GM21786 (cell line): ENCODE measurements around the gene TSPEAR.
"Not testable (repeated sequence)": the region's sequence is repeated elsewhere in the genome, so short reads cannot be mapped to it uniquely, and the experiment has no call there.

ENCODE experiments used
- ATAC-seq: cut with Tn5 transposase; IDR thresholded peaks from one replicate; pipeline ENCODE4 v1.9.1; 2021; ENCODE audit not compliant: unreplicated experiment

The TSPEAR gene

GRCh38 chr21:44612669-44613229, 98.6 kb downstream of the TSPEAR start:
- no peak for ATAC-seq

- ATAC-seq: no peak
These were observed 99.3 kb downstream of the TSPEAR start, which contains the start of gene KRTAP10-8 for GRCh38 chr21:44612029-44612486. KRTAP10-8 (plus strand) TSS chr21:44612079; CDS start chr21:44612101, 22 bp downstream.

DNA sequence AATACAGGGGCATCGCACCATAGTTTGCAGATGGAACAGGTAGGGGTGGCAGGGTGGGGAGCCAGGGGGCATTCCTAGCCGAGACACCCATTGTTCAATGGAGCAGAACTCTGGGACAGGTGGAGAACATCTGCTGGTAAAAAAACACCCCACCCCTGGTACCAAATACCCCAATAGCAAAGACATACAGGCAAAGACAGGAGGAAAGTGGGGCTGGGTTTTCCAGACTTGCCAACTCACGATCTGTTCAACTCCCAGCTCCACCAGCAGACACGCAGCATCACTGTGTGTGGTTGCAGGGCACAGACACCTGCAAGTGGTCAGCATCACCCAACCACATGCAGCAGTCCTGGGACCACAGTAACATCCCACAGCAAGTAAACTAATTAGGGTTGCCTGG, 99.8 kb downstream of the TSPEAR start:
- ATAC-seq: no peak

DNA sequence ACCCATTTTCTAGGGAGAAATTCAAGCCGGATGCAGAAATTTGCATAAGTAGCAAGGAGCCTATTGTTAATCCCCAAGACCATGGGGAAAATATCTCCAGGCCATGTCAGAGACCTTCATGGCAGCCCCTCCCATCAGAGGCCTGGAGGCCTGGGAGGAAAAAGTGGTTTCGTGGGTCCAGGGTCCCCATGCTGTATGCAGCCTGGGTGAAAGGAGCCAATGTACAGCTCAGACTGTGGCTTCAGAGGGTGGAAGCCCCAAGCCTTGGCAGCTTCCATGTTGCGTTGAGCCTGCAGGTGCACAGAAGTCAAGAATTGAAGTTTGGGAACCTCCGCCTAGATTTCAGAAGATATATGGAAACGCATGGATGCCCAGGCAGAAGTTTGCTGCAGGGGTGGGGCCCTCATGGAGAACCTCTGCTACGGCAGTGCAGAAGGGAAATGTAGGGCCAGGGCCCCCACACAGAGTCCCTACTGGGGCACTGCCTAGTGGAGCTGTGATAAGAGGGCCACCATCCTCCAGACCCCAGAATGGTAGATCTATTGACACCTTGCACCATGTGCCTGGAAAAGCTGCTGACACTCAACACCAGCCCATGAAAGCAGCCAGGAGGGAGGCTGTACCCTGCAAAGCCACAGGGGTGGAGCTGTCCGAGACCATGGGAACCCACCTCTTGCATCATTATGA, 101.1 kb downstream of the TSPEAR start:
- ATAC-seq: not testable (repeated sequence)

DNA sequence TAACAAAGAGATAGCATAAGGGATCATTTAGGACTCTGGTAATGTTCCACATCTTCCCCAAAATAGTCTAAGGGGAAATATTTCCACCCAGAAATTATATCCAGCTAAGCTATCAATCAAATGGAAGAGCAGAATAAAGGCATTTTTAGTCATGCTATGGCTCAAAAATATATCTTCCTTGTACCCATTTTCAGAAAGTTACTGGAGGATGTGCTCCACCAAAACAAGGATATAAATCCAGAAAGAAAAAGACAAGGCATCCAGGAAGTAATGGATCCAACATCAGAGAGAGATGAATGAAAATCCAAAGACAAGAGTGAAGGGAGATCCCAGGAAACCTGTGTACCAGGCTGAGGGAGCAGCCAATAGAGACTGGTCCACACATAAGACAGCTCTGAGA, 102.2 kb downstream of the TSPEAR start:
- ATAC-seq: no peak

GRCh38 chr21:44606495-44606894, 104.9 kb downstream of the TSPEAR start:
- ATAC-seq: no peak

DNA sequence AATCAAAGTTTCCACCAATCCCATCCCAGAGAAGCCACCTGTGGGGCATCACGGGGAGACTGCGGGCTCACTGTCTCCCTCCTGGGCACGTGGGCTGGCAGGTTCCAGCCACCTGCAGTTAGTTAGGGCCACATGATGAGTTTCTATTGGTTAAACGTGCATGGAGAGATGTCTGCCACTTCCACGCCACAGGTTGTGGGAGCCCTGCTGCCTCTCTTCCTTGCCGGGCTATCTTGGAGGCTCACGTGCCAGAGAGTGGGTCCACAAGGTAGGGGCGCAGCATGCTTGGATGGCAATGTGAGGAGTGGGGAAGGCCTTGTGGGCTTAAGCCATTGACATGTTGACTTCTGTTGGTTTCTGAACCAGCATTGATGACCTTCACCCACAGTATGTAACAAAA, 107.5 kb downstream of the TSPEAR start:
- no peak for ATAC-seq

- ATAC-seq: no peak
These were observed 108.1 kb downstream of the TSPEAR start for GRCh38 chr21:44603109-44603875.

- ATAC-seq: no peak
These were observed 108.9 kb downstream of the TSPEAR start for GRCh38 chr21:44602463-44602850.

- no peak for ATAC-seq
These were observed 109.5 kb downstream of the TSPEAR start for GRCh38 chr21:44601596-44602462.

- not testable (repeated sequence) for ATAC-seq
These were observed 110.3 kb downstream of the TSPEAR start for GRCh38 chr21:44601091-44601490.

DNA sequence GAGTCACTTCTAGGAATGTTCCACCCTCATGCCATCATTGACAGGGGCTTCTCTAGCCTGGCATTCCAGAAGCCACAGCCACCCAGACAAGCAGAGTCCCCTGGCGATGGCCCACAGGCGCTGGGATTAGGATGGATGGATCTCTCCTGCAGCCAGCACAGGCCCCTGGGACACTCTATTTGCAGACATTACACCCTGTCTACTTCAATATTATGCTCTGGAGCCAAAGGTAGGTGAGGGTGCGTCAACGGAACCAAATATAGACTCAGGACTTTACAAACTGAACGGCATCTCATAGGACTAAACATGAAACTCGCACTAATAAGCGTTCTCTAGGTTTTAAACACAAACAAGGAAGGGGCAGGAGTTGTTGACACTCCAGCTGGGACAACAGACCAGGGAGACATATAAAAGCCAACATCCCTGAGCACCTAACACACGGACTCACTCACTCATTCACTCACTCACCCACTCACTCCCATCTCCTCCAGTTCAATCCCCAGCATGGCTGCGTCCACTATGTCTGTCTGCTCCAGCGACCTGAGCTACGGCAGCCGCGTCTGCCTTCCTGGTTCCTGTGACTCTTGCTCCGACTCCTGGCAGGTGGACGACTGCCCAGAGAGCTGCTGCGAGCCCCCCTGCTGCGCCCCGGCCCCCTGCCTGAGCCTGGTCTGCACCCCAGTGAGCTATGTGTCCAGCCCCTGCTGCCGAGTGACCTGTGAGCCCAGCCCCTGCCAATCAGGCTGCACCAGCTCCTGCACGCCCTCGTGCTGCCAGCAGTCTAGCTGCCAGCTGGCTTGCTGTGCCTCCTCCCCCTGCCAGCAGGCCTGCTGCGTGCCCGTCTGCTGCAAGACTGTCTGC, 111.0 kb downstream of the TSPEAR start, which contains the start of gene KRTAP10-7:
Gene KRTAP10-7 (plus strand): TSS at position 480 of the 861 bp plus-strand sequence. CDS start 25 bp downstream, at position 505.
- not testable (repeated sequence) for ATAC-seq

GRCh38 chr21:44599264-44600029, 111.9 kb downstream of the TSPEAR start:
- no peak for ATAC-seq

- no peak for ATAC-seq
These were observed 113.3 kb downstream of the TSPEAR start for GRCh38 chr21:44598061-44598460.

- no peak for ATAC-seq
These were observed 115.2 kb downstream of the TSPEAR start for GRCh38 chr21:44596068-44596725.

DNA sequence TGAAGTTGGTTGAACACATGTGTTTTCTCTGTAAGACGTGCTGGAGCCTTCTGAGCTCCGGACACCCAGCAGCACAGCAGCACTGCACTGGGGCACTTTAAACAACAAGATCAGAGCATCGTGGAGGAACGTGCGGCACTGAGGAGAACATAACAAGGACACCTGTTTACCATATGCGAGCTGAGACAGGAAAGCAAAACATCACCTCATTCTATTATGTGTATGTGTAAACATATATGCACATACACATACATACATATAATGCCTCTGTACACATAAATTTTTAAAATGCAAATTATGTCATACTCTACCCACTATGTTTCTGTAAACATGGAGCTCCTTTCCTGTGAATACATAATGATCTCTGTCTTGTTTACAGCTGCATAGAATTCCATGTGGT, 115.8 kb downstream of the TSPEAR start:
- ATAC-seq: no peak

- ATAC-seq: no peak
These were observed 116.9 kb downstream of the TSPEAR start for GRCh38 chr21:44594406-44594916.
